B cell (primary cell): ENCODE results near the gene FXR2.

Experiments used
- CTCF ChIP-seq: fragments of 200-600 bp; IDR thresholded peaks from one replicate; pipeline ENCODE4 v1.8.0; 2022; ENCODE audit warnings: antibody characterized with exemption, mild to moderate bottlenecking
- EZH2 ChIP-seq: IDR thresholded peaks from 2 replicates; pipeline ENCODE4 v1.6.1; 2012; ENCODE audit warnings: borderline replicate concordance, low read depth, mild to moderate bottlenecking, moderate library complexity, low read length; ENCODE audit not compliant: insufficient read depth, poor library complexity, severe bottlenecking

- TF ChIP-seq CTCF: no peak
- no peak for TF ChIP-seq EZH2
These were observed 11.6 kb upstream of the FXR2 start for GRCh38 chr17:7626307-7626706.
